RWPE2 (cell line): ENCODE results near the gene SPTBN2.
A peak's percentile ranks its signal among the peaks of the same experiment; 100 is the strongest.

Experiments used
- ATAC-seq: fragments of 200-7000 bp; cut with Tn5 transposase; 3 replicates; pipeline ENCODE4 v1.9.1; 2021; ENCODE audit warnings: low read depth
- DNase-seq: peaks from one replicate; pipeline ENCODE4 v3.0.0-alpha.2; 2020; ENCODE audit warnings: low spot score
- H3K27ac ChIP-seq: fragments of 450-650 bp; 2 replicates; pipeline ENCODE4 v1.5.1; 2017; ENCODE audit warnings: mild to moderate bottlenecking; ENCODE audit not compliant: poor library complexity, severe bottlenecking
- H3K27me3 ChIP-seq: fragments of 250-450 bp; sonication (Bioruptor Pico); 2 replicates; pipeline ENCODE4 v1.5.1; 2021; ENCODE audit warnings: mild to moderate bottlenecking, moderate library complexity; ENCODE audit not compliant: insufficient read depth, poor library complexity, severe bottlenecking
- H3K36me3 ChIP-seq: fragments of 250-450 bp; sonication (Bioruptor Pico); 2 replicates; pipeline ENCODE4 v1.5.1; 2020; ENCODE audit warnings: low read depth, mild to moderate bottlenecking, moderate library complexity
- H3K4me1 ChIP-seq: fragments of 250-450 bp; sonication (Bioruptor Pico); 2 replicates; pipeline ENCODE4 v1.5.1; 2021; ENCODE audit warnings: mild to moderate bottlenecking, moderate library complexity; ENCODE audit not compliant: insufficient read depth, poor library complexity, severe bottlenecking
- H3K4me3 ChIP-seq: fragments of 250-450 bp; sonication (Bioruptor Pico); 2 replicates; pipeline ENCODE4 v1.5.1; 2021; ENCODE audit warnings: mild to moderate bottlenecking, moderate library complexity; ENCODE audit not compliant: severe bottlenecking
- H3K9me3 ChIP-seq: fragments of 250-450 bp; sonication (Bioruptor Pico); 2 replicates; pipeline ENCODE4 v1.5.1; 2021; ENCODE audit warnings: mild to moderate bottlenecking, moderate library complexity; ENCODE audit not compliant: severe bottlenecking
- TF ChIP-seq, protein P1 (sequence below): fragments of 450-650 bp; IDR thresholded peaks from one replicate; pipeline ENCODE4 v1.5.1; 2017; ENCODE audit warnings: mild to moderate bottlenecking, moderate library complexity; ENCODE audit not compliant: poor library complexity, severe bottlenecking

The SPTBN2 gene

DNA sequence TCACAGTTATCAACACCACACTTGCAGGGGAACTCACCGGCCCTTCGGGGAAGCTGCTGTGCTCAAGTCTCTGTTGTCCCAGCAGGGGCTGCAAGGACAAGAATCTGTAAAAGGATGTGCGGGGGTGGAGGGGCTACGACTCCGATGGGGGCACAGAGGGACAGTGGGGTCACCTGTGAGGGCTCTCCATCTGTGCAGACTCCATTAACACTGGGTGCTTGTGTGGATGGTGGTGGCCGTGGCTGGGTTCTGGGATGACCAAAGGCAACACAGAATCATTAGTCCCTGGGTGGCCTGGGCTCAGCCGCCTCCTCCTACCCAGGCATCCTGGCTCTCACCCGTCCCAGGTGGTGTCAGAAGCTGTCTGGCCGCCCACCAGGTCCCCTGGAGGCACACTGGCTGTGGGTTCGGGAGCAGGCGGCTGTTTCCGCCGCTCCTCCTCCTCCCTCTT is 41.2 kb downstream of the SPTBN2 start:
- Histone ChIP-seq H3K27me3 (no peaks in the 10 kb centered on the region), H3K4me3 (no peak overlapping the region), H3K9me3 (no peaks in the 10 kb centered on the region), H3K4me1 (peaks cover 14% of the 10 kb centered on the region), H3K36me3 (0 out of 2 replicates have a peak, but pooled peaks cover 8% of the 10 kb centered on the region), H3K27ac (peak overlapping the region; percentile 82)
- no peak for ATAC-seq
- no peak for DNase-seq
- TF ChIP-seq, protein P1, sequence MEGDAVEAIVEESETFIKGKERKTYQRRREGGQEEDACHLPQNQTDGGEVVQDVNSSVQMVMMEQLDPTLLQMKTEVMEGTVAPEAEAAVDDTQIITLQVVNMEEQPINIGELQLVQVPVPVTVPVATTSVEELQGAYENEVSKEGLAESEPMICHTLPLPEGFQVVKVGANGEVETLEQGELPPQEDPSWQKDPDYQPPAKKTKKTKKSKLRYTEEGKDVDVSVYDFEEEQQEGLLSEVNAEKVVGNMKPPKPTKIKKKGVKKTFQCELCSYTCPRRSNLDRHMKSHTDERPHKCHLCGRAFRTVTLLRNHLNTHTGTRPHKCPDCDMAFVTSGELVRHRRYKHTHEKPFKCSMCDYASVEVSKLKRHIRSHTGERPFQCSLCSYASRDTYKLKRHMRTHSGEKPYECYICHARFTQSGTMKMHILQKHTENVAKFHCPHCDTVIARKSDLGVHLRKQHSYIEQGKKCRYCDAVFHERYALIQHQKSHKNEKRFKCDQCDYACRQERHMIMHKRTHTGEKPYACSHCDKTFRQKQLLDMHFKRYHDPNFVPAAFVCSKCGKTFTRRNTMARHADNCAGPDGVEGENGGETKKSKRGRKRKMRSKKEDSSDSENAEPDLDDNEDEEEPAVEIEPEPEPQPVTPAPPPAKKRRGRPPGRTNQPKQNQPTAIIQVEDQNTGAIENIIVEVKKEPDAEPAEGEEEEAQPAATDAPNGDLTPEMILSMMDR = no peak

DNA sequence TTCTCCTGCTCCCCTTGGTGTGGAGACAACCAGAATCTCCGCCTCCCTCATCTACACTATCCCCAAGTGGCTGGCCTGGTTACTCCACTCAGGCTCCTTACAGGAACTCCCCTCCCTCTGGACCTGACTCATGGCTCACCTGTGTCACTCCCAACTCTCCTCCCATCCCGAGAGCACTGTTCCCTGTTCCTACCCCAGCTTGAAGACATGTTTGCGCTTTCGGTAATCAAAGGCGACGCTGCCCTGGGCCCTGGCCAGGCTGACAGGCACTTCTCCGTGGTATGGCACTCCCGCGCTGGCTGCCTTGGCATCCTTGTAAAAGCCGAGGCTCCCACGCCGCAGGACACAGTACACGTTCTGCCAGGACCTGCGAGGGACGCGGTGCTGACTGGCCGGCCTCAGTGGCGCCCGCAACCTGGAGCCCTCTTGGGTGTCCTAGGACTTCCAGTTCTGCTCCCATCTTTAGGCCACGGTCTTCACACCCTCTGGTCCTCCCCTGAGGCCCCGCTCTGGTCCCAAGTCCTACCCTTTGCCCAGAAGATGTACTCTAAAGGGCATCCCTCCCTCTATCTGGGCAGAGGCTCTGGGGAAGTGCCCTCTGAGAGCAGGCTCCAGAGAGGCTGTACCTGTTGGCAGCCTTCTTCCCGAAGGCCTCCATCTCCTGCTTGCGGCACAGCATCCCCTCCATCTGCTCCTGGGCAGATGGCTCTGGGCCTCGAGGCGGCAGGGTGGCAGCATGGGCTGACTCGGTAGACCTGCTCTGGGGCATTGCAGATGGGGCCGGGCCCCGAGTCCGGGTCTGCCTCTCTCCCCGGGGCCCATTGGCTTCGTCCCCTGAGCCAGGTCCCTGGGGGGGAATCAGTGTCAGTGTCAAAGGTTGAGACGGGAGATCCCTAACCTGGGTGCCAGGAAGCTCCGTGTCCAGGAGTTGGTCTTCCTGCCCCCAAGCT is 41.9 kb downstream of the SPTBN2 start:
- H3K4me3 ChIP-seq = no peak overlapping the region
- TF ChIP-seq, protein P1 = peak; percentile 21
- no peaks in the 10 kb centered on the region for H3K27me3 ChIP-seq
- ATAC-seq (peak; percentile 87), DNase-seq (no peak)
- peaks cover 14% of the 10 kb centered on the region for H3K4me1 ChIP-seq
- H3K36me3 ChIP-seq = 0 out of 2 replicates have a peak, but pooled peaks cover 5% of the 10 kb centered on the region
- H3K9me3 ChIP-seq = no peaks in the 10 kb centered on the region
- H3K27ac ChIP-seq = peak overlapping the region; percentile 82

DNA sequence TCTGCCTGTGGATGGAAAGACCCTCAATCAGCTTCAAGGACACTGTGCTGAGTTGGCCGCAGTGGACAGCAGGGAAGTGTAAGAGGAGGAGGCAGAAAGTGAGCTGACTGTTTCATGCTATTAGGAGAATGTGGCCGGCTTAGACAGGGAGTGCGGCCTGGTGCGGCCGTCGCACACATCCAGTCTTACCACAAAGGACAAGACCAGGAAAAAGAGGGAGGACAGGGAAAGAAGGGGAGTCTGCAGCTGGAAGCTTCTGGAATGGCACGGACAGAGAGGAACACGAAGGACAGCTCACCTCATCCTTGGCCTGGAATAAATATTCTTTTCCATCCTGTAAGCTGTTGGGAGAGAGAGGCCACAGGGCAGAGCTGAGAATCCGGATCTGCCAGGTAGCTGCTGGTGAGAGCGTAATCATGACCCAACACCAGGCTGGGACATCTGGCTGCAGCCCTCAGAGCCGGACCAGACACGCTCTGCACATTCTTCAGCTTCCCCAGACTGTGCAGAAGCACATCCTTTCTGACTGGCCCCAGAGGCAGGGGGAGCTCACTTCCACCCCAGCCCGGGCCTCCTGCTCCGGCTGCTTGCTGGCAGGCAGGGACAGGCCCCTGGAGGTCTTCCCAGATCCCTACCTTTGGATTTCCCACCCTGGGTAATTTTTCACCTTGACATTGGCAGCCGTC is 42.8 kb downstream of the SPTBN2 start:
- peak overlapping the region; percentile 82 for H3K27ac ChIP-seq
- no peaks in the 10 kb centered on the region for H3K9me3 ChIP-seq
- ATAC-seq = peak; percentile 91
- DNase-seq = peak; percentile 87
- no peak overlapping the region for H3K4me3 ChIP-seq
- no peaks in the 10 kb centered on the region for H3K27me3 ChIP-seq
- peaks cover 14% of the 10 kb centered on the region for H3K4me1 ChIP-seq
- TF ChIP-seq, protein P1 = peak; percentile 35
- no peaks in the 10 kb centered on the region for H3K36me3 ChIP-seq

DNA sequence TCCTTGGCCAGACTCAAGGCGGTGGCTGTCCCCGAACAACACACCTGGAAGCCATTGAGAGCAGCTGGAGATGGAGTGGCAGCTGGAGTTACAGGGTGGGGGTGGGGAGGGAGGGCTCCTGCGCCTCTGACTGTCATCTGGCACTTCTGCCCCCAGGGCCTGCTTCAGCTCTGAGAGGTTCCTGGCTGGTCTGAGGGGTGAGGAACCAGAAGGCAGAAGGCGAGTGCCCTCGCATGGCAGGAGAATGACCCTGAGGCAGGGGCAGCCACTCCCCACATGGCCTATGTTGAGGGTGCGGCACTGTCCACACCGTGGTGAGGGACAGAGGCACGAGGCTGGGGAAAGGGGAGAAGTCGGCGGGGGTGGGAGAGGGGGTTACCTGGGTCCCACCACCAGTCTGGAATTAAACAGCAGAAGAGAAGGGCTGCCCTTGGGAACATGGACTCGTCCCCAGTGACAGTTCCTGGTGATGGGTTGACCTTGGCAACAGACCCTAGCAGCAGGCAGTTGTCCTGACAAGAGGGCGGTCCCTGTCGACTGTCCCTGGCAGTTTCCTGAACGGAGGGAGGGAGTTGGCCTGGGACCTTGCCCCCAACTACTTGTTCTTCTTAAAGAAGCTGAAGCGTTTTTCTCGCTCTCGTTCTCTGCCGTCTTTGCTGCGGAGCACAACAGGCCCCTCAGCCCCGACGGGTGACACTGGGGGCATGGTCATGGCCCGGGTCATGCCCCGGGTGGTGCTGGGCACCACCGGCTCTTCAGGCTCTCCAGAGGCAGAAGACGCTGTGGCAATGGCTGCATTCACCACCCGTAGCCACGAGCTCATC is 43.5 kb downstream of the SPTBN2 start:
- H3K4me1 ChIP-seq = peaks cover 14% of the 10 kb centered on the region
- TF ChIP-seq, protein P1 = no peak

More for the DNA sequence above, 43.5 kb downstream of the SPTBN2 start:
- Histone ChIP-seq H3K27me3 (no peaks in the 10 kb centered on the region), H3K36me3 (no peaks in the 10 kb centered on the region), H3K4me3 (no peak overlapping the region), H3K27ac (peak overlapping the region; percentile 82), H3K9me3 (no peaks in the 10 kb centered on the region)
- DNase-seq = no peak
- no peak for ATAC-seq
